HFF-Myc (cell line): ENCODE results near the gene RAB36.

Experiments used
- DNase-seq: peaks from one replicate; pipeline ENCODE4 v3.0.0-alpha.2; 2011; ENCODE audit warnings: low read depth; ENCODE audit errors: extremely low read depth
- H3K4me3 ChIP-seq: replicated peaks from 2 replicates; pipeline ENCODE4 v1.5.1; 2011; ENCODE audit warnings: low read depth, mild to moderate bottlenecking, control low read depth, low read length
- CTCF ChIP-seq: IDR thresholded peaks from 2 replicates; pipeline ENCODE4 v1.5.1; 2012; ENCODE audit warnings: mild to moderate bottlenecking, low read depth, low read length, control low read depth; ENCODE audit errors: missing control alignments

Gene RAB36

GRCh38 chr22:23183061-23183698, 37.9 kb downstream of the RAB36 start:
- peak overlapping the region; percentile 53 for H3K4me3 ChIP-seq
- TF ChIP-seq CTCF = no peak
- no peak for DNase-seq

GRCh38 chr22:23184100-23184763, 39.0 kb downstream of the RAB36 start:
- DNase-seq = no peak
- peak overlapping the region; percentile 53 for H3K4me3 ChIP-seq
- TF ChIP-seq CTCF = no peak

GRCh38 chr22:23184764-23185113, 39.5 kb downstream of the RAB36 start:
- no peak for TF ChIP-seq CTCF
- H3K4me3 ChIP-seq = no peak overlapping the region
- DNase-seq = no peak

GRCh38 chr22:23187211-23187610, 41.9 kb downstream of the RAB36 start:
- TF ChIP-seq CTCF = no peak
- no peak for DNase-seq

GRCh38 chr22:23187871-23188700, 42.8 kb downstream of the RAB36 start:
- H3K4me3 ChIP-seq = no peak overlapping the region
- TF ChIP-seq CTCF = no peak
- DNase-seq = no peak

More at GRCh38 chr22:23187211-23187610, 41.9 kb downstream of the RAB36 start:
- no peak overlapping the region for H3K4me3 ChIP-seq

GRCh38 chr22:23190526-23190925, 45.2 kb downstream of the RAB36 start:
- no peak for TF ChIP-seq CTCF

More at GRCh38 chr22:23190526-23190925, 45.2 kb downstream of the RAB36 start:
- no peak overlapping the region for H3K4me3 ChIP-seq
- DNase-seq = no peak
